Kidney epithelial cell (primary cell): ENCODE results near the gene PTGES3. TPM values are rescaled to one million over a fixed set of nuclear protein-coding genes. Genes with fewer than 3 reads are reported as not detected.
"Not testable (repeated sequence)": the region's sequence is repeated elsewhere in the genome, so short reads cannot be mapped to it uniquely, and the experiment has no call there.

Experiments used
- DNase-seq: peaks from one replicate; pipeline ENCODE4 v3.0.0-alpha.2; 2010; ENCODE audit warnings: low read depth
- H3K27me3 ChIP-seq: 2 replicates; pipeline ENCODE4 v1.6.0; 2011; ENCODE audit warnings: low read length; ENCODE audit not compliant: control insufficient read depth, insufficient read depth
- H3K36me3 ChIP-seq: 2 replicates; pipeline ENCODE4 v1.5.1; 2011; ENCODE audit warnings: low read length; ENCODE audit not compliant: control insufficient read depth, insufficient read depth
- H3K4me3 ChIP-seq: 2 replicates; pipeline ENCODE4 v1.5.1; 2011; ENCODE audit warnings: low read depth, mild to moderate bottlenecking, control low read depth, low read length
- CTCF ChIP-seq: IDR thresholded peaks from 2 replicates; pipeline ENCODE4 v1.5.1; 2011; ENCODE audit warnings: mild to moderate bottlenecking, moderate library complexity, low read length, control low read depth, inconsistent platforms; ENCODE audit not compliant: insufficient read depth, poor library complexity, severe bottlenecking
- total RNA-seq: library from RNA; depleted of rRNA; stranded (reverse); fragments of >200 nt; gene quantifications from 2 replicates; pipeline ENCODE4 v1.2.3, GENCODE V29; 2015

PTGES3 gene
- total RNA-seq, 1 donor from 2014 or later: 119 TPM

- TF ChIP-seq CTCF: no peak
- no peak overlapping the region for H3K4me3 ChIP-seq
- DNase-seq: no peak
Observed at GRCh38 chr12:56657416-56658379, 30.4 kb downstream of the PTGES3 start.

GRCh38 chr12:56653781-56654180, 34.3 kb downstream of the PTGES3 start:
- not testable (repeated sequence) for H3K27me3 ChIP-seq, H3K36me3 ChIP-seq, H3K4me3 ChIP-seq, DNase-seq

More at GRCh38 chr12:56657416-56658379, 30.4 kb downstream of the PTGES3 start:
- no peaks in the 10 kb centered on the region for H3K36me3 ChIP-seq
- H3K27me3 ChIP-seq: no peaks in the 10 kb centered on the region

GRCh38 chr12:56648023-56648422, 40.1 kb downstream of the PTGES3 start:
- DNase-seq: not testable (repeated sequence)

GRCh38 chr12:56645717-56646446, 42.2 kb downstream of the PTGES3 start, which contains the start of gene ATP5F1B:
TSS of gene ATP5F1B (minus strand) at chr12:56645984. CDS start at chr12:56645963, 21 bp downstream.
- Histone ChIP-seq H3K27me3 (no peaks in the 10 kb centered on the region), H3K4me3 (peak within 1 kb of the TSS; percentile 91), H3K36me3 (no peaks in the 10 kb centered on the region)
- no peak for TF ChIP-seq CTCF
- DNase-seq: peak; percentile 99

More at GRCh38 chr12:56648023-56648422, 40.1 kb downstream of the PTGES3 start:
- not testable (repeated sequence) for H3K36me3 ChIP-seq, H3K4me3 ChIP-seq, H3K27me3 ChIP-seq

GRCh38 chr12:56645201-56645716, 42.8 kb downstream of the PTGES3 start:
- no peak for DNase-seq
- H3K4me3 ChIP-seq: peak overlapping the region; percentile 91
- no peaks in the 10 kb centered on the region for H3K27me3 ChIP-seq
- TF ChIP-seq CTCF: no peak
- no peaks in the 10 kb centered on the region for H3K36me3 ChIP-seq

- no peak for DNase-seq
- no peaks in the 10 kb centered on the region for H3K36me3 ChIP-seq
- H3K27me3 ChIP-seq: no peaks in the 10 kb centered on the region
- no peak for TF ChIP-seq CTCF
- peak overlapping the region; percentile 91 for H3K4me3 ChIP-seq
Observed at GRCh38 chr12:56644654-56645053, 43.4 kb downstream of the PTGES3 start.
